ENCODE measurements around the gene HCN2. TPM values are rescaled to one million over a fixed set of nuclear protein-coding genes. Genes with fewer than 3 reads are reported as not detected.

The HCN2 gene
- total and polyA plus RNA-seq, 2 of the 13 experiments (the other 11 are each of a cell fraction or from before 2014, with no cell fraction given) = 0.01 TPM; not detected in 1

DNA sequence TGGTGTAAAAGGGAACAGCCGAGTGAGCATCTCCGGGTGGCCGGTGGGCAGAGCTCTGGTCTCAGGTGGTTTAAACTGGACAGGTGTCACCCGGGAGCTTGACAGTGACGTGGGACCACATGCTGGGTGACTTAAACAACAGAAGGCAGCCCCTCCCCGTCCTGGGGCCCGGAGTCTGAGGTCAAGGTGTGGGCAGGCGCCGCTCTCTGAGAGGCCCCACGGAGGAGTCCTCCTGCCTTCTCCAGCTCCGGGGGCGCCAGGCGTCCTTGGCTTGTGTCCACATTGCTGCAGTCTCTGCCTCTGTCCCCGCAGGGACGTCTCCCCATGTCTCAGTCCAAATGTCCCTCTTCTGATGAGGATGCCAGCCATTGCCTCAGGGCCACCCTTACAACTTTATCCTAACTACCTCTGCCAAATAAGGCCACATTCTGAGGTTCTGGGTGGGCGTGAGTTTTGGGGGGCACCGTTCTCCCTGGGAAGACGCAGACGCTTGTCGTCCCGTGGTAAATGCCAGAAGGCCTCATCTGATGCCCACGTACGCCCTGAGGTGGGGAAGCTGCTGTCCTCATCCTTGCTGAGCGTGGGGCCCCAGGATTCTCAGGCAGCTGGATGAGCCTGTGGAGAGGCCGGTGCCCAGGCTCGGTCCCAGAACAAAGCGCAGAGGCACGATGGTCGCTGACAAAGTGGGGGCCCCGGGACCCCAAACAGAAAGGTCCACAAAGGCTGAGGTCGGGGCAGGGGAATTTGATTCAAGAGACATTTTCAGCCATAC lies 32.9 kb upstream of the HCN2 start (continued):
- no peak for TF ChIP-seq ZNF773 (CRISPR knock-in tag; IDR thresholded peaks at IDR 0.05; ENCODE audit: borderline replicate concordance)
- no peak for TF ChIP-seq ZFP36 (IDR thresholded peaks at IDR 0.05; ENCODE audit: borderline replicate concordance, low read depth, low read length, partially characterized antibody)
- no peak; the same call in 1 of the 2 replicates for TF ChIP-seq ZNF556 (CRISPR knock-in tag; IDR thresholded peaks at IDR 0.05; ENCODE audit: borderline replicate concordance)
- TF ChIP-seq, protein P1, sequence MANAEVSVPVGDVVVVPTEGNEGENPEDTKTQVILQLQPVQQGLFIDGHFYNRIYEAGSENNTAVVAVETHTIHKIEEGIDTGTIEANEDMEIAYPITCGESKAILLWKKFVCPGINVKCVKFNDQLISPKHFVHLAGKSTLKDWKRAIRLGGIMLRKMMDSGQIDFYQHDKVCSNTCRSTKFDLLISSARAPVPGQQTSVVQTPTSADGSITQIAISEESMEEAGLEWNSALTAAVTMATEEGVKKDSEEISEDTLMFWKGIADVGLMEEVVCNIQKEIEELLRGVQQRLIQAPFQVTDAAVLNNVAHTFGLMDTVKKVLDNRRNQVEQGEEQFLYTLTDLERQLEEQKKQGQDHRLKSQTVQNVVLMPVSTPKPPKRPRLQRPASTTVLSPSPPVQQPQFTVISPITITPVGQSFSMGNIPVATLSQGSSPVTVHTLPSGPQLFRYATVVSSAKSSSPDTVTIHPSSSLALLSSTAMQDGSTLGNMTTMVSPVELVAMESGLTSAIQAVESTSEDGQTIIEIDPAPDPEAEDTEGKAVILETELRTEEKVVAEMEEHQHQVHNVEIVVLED (CRISPR knock-in tag; IDR thresholded peaks at IDR 0.05; ENCODE audit: borderline replicate concordance) = no peak
- TF ChIP-seq ZNF782 (CRISPR knock-in tag; IDR thresholded peaks at IDR 0.05; ENCODE audit: borderline replicate concordance) = no peak
- TF ChIP-seq HDAC2 (CRISPR knock-in tag; IDR thresholded peaks at IDR 0.05) = no peak
- TF ChIP-seq ZNF777 (CRISPR knock-in tag; IDR thresholded peaks at IDR 0.05) = 0 out of 2 replicates have a peak, but pooled peaks have one; percentile 42
- no peak for TF ChIP-seq ZNF230 (CRISPR knock-in tag; IDR thresholded peaks at IDR 0.05)
- TF ChIP-seq, protein P2, sequence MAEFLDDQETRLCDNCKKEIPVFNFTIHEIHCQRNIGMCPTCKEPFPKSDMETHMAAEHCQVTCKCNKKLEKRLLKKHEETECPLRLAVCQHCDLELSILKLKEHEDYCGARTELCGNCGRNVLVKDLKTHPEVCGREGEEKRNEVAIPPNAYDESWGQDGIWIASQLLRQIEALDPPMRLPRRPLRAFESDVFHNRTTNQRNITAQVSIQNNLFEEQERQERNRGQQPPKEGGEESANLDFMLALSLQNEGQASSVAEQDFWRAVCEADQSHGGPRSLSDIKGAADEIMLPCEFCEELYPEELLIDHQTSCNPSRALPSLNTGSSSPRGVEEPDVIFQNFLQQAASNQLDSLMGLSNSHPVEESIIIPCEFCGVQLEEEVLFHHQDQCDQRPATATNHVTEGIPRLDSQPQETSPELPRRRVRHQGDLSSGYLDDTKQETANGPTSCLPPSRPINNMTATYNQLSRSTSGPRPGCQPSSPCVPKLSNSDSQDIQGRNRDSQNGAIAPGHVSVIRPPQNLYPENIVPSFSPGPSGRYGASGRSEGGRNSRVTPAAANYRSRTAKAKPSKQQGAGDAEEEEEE (CRISPR knock-in tag; IDR thresholded peaks at IDR 0.05; ENCODE audit: borderline replicate concordance) = 0 out of 2 replicates have a peak, but pooled peaks have one; percentile 4
- peak; percentile 44; the same call in 1 of the 2 replicates for TF ChIP-seq ATF1 (CRISPR knock-in tag; IDR thresholded peaks at IDR 0.05)
- no peak for TF ChIP-seq SNAI1 (CRISPR knock-in tag; IDR thresholded peaks at IDR 0.05; ENCODE audit: borderline replicate concordance)
- 0 out of 2 replicates have a peak, but pooled peaks have one; percentile 3 for TF ChIP-seq SPEN (CRISPR knock-in tag; IDR thresholded peaks at IDR 0.05; ENCODE audit: low read depth)
- no peak for TF ChIP-seq NFYC (CRISPR knock-in tag; IDR thresholded peaks at IDR 0.05)
- no peak for TF ChIP-seq ZNF780A (CRISPR knock-in tag; IDR thresholded peaks at IDR 0.05)
- no peak for TF ChIP-seq ZNF512B (CRISPR knock-in tag; IDR thresholded peaks at IDR 0.05; ENCODE audit: borderline replicate concordance)
- no peak for TF ChIP-seq ZBTB7A (CRISPR knock-in tag; IDR thresholded peaks at IDR 0.05)
- TF ChIP-seq ZNF589 (CRISPR knock-in tag; conservative IDR thresholded peaks at IDR 0.05) = no peak
- TF ChIP-seq SYNCRIP (IDR thresholded peaks at IDR 0.05; ENCODE audit: insufficient read depth, low read depth, low read length) = no peak
- TF ChIP-seq ZNF326 (CRISPR knock-in tag; IDR thresholded peaks at IDR 0.05; ENCODE audit: borderline replicate concordance) = no peak
- TF ChIP-seq ZNF574 (CRISPR knock-in tag; IDR thresholded peaks at IDR 0.05) = no peak; the same call in 1 of the 2 replicates

Measured in HepG2 (cell line).